Upper lobe of right lung (tissue), 1 donor: ENCODE data around the gene ZEB1. TPM values are rescaled to one million over a fixed set of nuclear protein-coding genes. Genes with fewer than 3 reads are reported as not detected.

Experiments used
- ATAC-seq: fragments of 200-7000 bp; cut with Tn5 transposase; one replicate; pipeline ENCODE4 v1.9.1; 2020; ENCODE audit warnings: mild to moderate bottlenecking, moderate library complexity
- DNase-seq: peaks from one replicate; pipeline ENCODE4 v3.0.0-alpha.2; 2020
- H3K27ac ChIP-seq: fragments of 200-600 bp; one replicate; pipeline ENCODE4 v1.8.0; 2022
- H3K27me3 ChIP-seq: fragments of 200-600 bp; one replicate; pipeline ENCODE4 v1.8.0; 2022; ENCODE audit warnings: mild to moderate bottlenecking
- H3K36me3 ChIP-seq: fragments of 200-600 bp; one replicate; pipeline ENCODE4 v1.8.0; 2022
- H3K4me1 ChIP-seq: fragments of 200-600 bp; one replicate; pipeline ENCODE4 v1.8.0; 2022
- H3K4me3 ChIP-seq: fragments of 200-600 bp; one replicate; pipeline ENCODE4 v1.8.0; 2022; ENCODE audit warnings: mild to moderate bottlenecking
- H3K9me3 ChIP-seq: fragments of 200-600 bp; one replicate; pipeline ENCODE4 v1.8.0; 2022
- intact Hi-C: fragments of 100-400 bp; cut with DNase I; formaldehyde crosslinking; loops from one replicate; pipeline ENCODE4 v1.11.0; 2022
- total RNA-seq: library from RNA; stranded (reverse); fragmentation: NEBNext Ultra II Directional; extraction: Animal tissue kit (Norgen Biotek cat#: 25700); gene quantifications from one replicate; pipeline ENCODE4 v1.2.1, GENCODE V29; 2021
- TF ChIP-seq, protein P1 (sequence below): fragments of 200-600 bp; IDR thresholded peaks from one replicate; pipeline ENCODE4 v1.8.0; 2022; ENCODE audit warnings: antibody characterized with exemption
- donor health status: DM: no; HTN: yes; CAD: no; lungs with severe emphysema.

The ZEB1 gene
- total RNA-seq, 1 donor from 2014 or later = 55.2 TPM

DNA sequence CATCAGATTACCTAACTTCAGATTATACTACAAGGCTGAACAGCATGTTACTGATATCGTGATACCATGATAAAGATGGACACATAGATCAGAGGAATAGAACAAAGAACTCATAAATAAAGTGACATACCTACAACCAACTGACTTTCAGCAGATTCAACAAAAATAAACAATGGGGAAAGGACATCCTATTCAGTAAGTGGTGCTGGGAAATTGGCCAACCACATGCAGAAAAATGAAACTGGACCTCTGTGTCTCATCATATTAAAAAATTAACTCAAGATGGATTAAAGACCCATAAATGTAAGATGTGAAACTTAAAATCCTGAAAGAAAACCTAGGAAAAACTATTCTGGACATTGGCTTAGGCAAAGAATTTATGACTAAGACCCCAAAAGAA is 158.6 kb downstream of the ZEB1 start:
- ATAC-seq = no peak
- TF ChIP-seq, protein P1, sequence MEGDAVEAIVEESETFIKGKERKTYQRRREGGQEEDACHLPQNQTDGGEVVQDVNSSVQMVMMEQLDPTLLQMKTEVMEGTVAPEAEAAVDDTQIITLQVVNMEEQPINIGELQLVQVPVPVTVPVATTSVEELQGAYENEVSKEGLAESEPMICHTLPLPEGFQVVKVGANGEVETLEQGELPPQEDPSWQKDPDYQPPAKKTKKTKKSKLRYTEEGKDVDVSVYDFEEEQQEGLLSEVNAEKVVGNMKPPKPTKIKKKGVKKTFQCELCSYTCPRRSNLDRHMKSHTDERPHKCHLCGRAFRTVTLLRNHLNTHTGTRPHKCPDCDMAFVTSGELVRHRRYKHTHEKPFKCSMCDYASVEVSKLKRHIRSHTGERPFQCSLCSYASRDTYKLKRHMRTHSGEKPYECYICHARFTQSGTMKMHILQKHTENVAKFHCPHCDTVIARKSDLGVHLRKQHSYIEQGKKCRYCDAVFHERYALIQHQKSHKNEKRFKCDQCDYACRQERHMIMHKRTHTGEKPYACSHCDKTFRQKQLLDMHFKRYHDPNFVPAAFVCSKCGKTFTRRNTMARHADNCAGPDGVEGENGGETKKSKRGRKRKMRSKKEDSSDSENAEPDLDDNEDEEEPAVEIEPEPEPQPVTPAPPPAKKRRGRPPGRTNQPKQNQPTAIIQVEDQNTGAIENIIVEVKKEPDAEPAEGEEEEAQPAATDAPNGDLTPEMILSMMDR = no peak
- no peak overlapping the region for H3K4me3 ChIP-seq
- DNase-seq = no peak
- H3K4me1 ChIP-seq = no peaks in the 10 kb centered on the region
- intact Hi-C loops = no loop called here
- no peak overlapping the region for H3K27ac ChIP-seq
- no peaks in the 10 kb centered on the region for H3K36me3 ChIP-seq
- no peaks in the 10 kb centered on the region for H3K27me3 ChIP-seq
- no peaks in the 10 kb centered on the region for H3K9me3 ChIP-seq

- H3K27me3 ChIP-seq = no peaks in the 10 kb centered on the region
- ATAC-seq = no peak
- TF ChIP-seq, protein P1 = no peak
- H3K36me3 ChIP-seq = no peaks in the 10 kb centered on the region
- H3K9me3 ChIP-seq = no peaks in the 10 kb centered on the region
- DNase-seq = no peak
- intact Hi-C loops = no loop called here
- no peaks in the 10 kb centered on the region for H3K4me1 ChIP-seq
- H3K27ac ChIP-seq = no peak overlapping the region
- H3K4me3 ChIP-seq = no peak overlapping the region
Observed at GRCh38 chr10:31479752-31480151, 160.7 kb downstream of the ZEB1 start.

DNA sequence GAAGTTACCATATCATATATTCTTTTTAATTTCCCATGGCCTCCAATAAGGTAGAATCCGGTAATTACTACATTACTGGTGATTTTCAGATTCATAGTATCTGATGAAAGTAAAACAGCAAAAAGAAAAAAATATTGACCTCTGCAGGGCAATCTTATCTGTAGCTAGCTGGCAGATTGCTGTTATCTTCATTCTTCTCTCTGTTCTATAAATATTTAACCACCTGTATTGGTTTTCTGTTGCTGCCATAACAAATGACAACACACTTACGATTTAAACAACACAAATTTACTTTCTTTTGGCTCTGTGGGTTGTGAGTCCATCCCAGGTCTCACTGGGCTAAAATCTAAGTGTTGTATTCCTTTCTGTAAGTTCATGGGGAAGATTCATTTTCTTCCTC is 164.5 kb downstream of the ZEB1 start:
- H3K36me3 ChIP-seq = no peaks in the 10 kb centered on the region
- TF ChIP-seq, protein P1 = no peak
- intact Hi-C loops = no loop called here
- DNase-seq (no peak), ATAC-seq (no peak)
- H3K9me3 ChIP-seq = no peaks in the 10 kb centered on the region
- no peak overlapping the region for H3K4me3 ChIP-seq
- no peaks in the 10 kb centered on the region for H3K27me3 ChIP-seq
- H3K27ac ChIP-seq = no peak overlapping the region
- no peaks in the 10 kb centered on the region for H3K4me1 ChIP-seq

DNA sequence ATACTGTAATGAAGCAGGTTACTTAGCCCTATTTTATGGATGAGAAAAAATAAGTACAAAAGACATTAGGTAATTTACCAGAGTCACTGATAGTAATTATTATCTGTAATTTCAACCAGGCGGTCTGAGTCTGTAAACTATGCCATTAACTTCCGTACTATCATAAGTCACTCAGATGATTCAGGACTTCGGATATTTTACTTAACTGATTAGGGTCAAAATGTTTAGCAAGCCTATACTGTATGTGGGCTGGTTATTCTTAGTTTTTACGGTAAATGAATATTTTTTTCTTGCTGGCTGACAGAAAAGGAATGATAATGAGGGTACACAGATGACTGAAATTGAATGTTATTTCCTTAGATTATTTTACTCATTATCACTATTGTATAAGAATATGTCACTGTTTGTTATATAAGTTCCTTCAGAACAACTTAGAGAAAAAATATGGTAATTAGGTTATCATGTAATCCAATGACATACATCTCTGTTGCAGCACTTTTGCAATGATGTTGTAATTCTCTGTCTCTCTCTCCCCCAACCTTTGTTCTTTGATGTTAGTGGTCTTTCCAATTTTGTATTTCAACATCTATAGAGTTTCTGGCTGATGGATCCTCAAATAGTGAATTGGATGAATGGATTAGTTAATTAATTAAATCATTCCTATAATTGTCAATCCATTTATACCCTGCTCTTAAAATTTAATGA is 165.6 kb downstream of the ZEB1 start:
- no peaks in the 10 kb centered on the region for H3K36me3 ChIP-seq
- intact Hi-C loops = no loop called here
- no peaks in the 10 kb centered on the region for H3K27me3 ChIP-seq
- no peaks in the 10 kb centered on the region for H3K4me1 ChIP-seq
- H3K4me3 ChIP-seq = no peak overlapping the region
- DNase-seq (no peak), ATAC-seq (no peak)
- TF ChIP-seq, protein P1 = no peak
- H3K27ac ChIP-seq = no peak overlapping the region
- no peaks in the 10 kb centered on the region for H3K9me3 ChIP-seq

DNA sequence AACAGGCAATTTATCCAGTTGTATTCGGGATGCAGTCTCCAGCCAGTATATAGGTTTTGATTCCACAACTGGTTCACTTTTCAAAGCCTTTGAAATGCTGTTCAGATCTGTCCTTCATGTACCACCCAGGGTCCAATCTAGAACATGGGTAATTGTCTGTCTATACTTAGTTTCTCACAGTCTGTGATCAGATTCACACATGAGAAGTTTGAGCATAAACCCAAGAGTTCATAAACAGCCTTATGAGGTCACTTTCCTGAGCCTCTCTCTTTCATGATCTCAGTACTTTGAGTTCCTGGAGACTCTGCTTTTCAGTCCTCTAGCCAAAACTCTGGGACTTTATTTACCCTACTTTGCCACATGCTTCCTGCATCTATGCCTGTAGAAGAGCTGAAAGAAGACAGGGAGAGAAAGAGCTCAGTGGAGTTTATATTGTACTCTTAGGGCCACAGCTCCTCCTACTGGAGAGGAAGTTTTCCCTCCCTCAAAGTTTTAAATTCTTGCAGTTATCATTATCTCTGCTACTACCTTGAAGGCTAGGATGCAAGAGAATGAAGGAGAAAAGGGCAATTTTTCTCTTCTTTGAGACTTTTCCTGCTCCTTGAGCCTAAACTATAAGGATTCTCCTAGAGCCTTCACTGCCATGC is 172.0 kb downstream of the ZEB1 start:
- ATAC-seq (peak; percentile 70), DNase-seq (no peak)

More for the DNA sequence above, 172.0 kb downstream of the ZEB1 start:
- H3K36me3 ChIP-seq = no peaks in the 10 kb centered on the region
- TF ChIP-seq, protein P1 = peak; percentile 52
- no peaks in the 10 kb centered on the region for H3K4me1 ChIP-seq
- no peak overlapping the region for H3K4me3 ChIP-seq
- H3K27me3 ChIP-seq = no peaks in the 10 kb centered on the region
- no peaks in the 10 kb centered on the region for H3K9me3 ChIP-seq
- intact Hi-C loops = no loop called here
- no peak overlapping the region for H3K27ac ChIP-seq
